ENCODE measurements around the gene ERC2. TPM values are rescaled to one million over a fixed set of nuclear protein-coding genes. Genes with fewer than 3 reads are reported as not detected.

The ERC2 gene
- total RNA-seq, 3 donors from 2014 or later (not counting 1 experiment from before 2014, with no cell fraction given), result not detected

GRCh38 chr3:55729546-55729945 is 738.7 kb downstream of the ERC2 start:
- H3K4me3 Mint-ChIP-seq, result no peak overlapping the region
- H3K4me1 Mint-ChIP-seq, result no peaks in the 10 kb centered on the region
- peaks cover 3 to 9% of the 10 kb centered on the region in 2 donors for H3K9me3 Mint-ChIP-seq
- no peak for ATAC-seq
- no peak overlapping the region for H3K27ac Mint-ChIP-seq
- no peaks in the 10 kb centered on the region for H3K9me3 ChIP-seq (ENCODE audit: control insufficient read depth, insufficient read depth, low read length)
- H3K36me3 Mint-ChIP-seq, result no peaks in the 10 kb centered on the region
- H3K27me3 Mint-ChIP-seq (ENCODE audit: low read depth in 2 of 2), result no peaks in the 10 kb centered on the region
- TF ChIP-seq, protein P1, sequence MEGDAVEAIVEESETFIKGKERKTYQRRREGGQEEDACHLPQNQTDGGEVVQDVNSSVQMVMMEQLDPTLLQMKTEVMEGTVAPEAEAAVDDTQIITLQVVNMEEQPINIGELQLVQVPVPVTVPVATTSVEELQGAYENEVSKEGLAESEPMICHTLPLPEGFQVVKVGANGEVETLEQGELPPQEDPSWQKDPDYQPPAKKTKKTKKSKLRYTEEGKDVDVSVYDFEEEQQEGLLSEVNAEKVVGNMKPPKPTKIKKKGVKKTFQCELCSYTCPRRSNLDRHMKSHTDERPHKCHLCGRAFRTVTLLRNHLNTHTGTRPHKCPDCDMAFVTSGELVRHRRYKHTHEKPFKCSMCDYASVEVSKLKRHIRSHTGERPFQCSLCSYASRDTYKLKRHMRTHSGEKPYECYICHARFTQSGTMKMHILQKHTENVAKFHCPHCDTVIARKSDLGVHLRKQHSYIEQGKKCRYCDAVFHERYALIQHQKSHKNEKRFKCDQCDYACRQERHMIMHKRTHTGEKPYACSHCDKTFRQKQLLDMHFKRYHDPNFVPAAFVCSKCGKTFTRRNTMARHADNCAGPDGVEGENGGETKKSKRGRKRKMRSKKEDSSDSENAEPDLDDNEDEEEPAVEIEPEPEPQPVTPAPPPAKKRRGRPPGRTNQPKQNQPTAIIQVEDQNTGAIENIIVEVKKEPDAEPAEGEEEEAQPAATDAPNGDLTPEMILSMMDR (IDR thresholded peaks at IDR 0.05), result no peak
- H3K36me3 ChIP-seq (ENCODE audit: control insufficient read depth, insufficient read depth, low read length), result no peaks in the 10 kb centered on the region
- H3K4me3 ChIP-seq (ENCODE audit: low read length), result no peak overlapping the region
- H3K27ac ChIP-seq (ENCODE audit: low read length), result no peak overlapping the region
- no peaks in the 10 kb centered on the region for H3K27me3 ChIP-seq (ENCODE audit: control insufficient read depth, insufficient read depth, low read length)
- no peak for DNase-seq
- no peaks in the 10 kb centered on the region for H3K4me1 ChIP-seq (ENCODE audit: control insufficient read depth, insufficient read depth, low read length)
- 97% methylated on average over 5 of the region's 7 CpGs for WGBS (ENCODE audit: insufficient coverage)
- intact Hi-C loops (cut with micrococcal nuclease), result no loop called here

DNA sequence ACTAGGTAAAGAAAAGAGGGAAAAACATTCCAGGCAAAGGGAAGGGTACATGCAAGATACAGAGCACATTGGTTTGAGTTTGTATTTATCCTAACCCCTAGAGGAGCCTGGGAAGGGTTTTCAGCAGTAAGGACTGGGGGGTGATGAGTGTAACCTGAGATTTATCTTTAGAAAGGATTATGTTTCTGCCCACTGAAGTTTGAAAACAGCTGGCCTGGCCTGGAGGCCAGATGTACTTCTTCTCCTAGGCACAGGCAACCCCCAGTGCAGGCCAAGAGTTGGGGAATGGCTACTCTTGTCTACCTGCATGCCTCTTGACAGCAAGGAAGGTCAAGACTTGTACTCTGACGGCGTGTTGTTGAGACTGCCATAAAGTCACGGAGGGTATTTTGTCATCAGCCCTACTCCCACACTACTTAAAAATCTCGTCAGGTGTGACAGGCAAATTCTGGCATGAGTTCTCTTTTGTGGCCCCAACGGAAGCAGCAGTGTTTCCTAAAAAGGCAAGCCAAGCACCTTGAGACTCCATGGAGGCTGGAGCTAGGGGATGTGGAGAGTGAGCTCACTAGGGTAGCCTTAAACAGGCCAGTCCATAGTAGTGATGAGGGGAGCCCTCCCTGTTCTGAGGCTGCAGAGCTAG is 739.7 kb downstream of the ERC2 start:
- Mint-ChIP-seq H3K27ac (no peak overlapping the region), H3K4me1 (no peaks in the 10 kb centered on the region), H3K36me3 (no peaks in the 10 kb centered on the region), H3K27me3 (ENCODE audit: low read depth in 2 of 2) (peaks cover 3 to 5% of the 10 kb centered on the region in 2 donors), H3K9me3 (peaks cover 3 to 9% of the 10 kb centered on the region in 2 donors), H3K4me3 (no peak overlapping the region)
- H3K4me3 ChIP-seq (ENCODE audit: low read length), result no peak overlapping the region
- no peaks in the 10 kb centered on the region for H3K4me1 ChIP-seq (ENCODE audit: control insufficient read depth, insufficient read depth, low read length)
- H3K27me3 ChIP-seq (ENCODE audit: control insufficient read depth, insufficient read depth, low read length), result no peaks in the 10 kb centered on the region
- H3K36me3 ChIP-seq (ENCODE audit: control insufficient read depth, insufficient read depth, low read length), result no peaks in the 10 kb centered on the region
- intact Hi-C loops (cut with micrococcal nuclease), result no loop called here
- TF ChIP-seq, protein P1 (IDR thresholded peaks at IDR 0.05), result no peak
- H3K27ac ChIP-seq (ENCODE audit: low read length), result no peak overlapping the region
- 91% methylated on average over 5 of the region's 5 CpGs for WGBS (ENCODE audit: insufficient coverage)
- no peaks in the 10 kb centered on the region for H3K9me3 ChIP-seq (ENCODE audit: control insufficient read depth, insufficient read depth, low read length)
- DNase-seq (no peak), ATAC-seq (no peak)

- Mint-ChIP-seq H3K9me3 (peaks cover 3 to 5% of the 10 kb centered on the region in 2 donors), H3K27me3 (ENCODE audit: low read depth in 2 of 2) (peaks cover 7 to 10% of the 10 kb centered on the region in 2 donors), H3K4me3 (no peak overlapping the region), H3K4me1 (no peaks in the 10 kb centered on the region), H3K27ac (no peak overlapping the region), H3K36me3 (no peaks in the 10 kb centered on the region)
- DNase-seq (no peak), ATAC-seq (no peak)
- H3K4me3 ChIP-seq (ENCODE audit: low read length), result no peak overlapping the region
- H3K27me3 ChIP-seq (ENCODE audit: control insufficient read depth, insufficient read depth, low read length), result peaks cover 3% of the 10 kb centered on the region
- H3K9me3 ChIP-seq (ENCODE audit: control insufficient read depth, insufficient read depth, low read length), result no peaks in the 10 kb centered on the region
- no peaks in the 10 kb centered on the region for H3K4me1 ChIP-seq (ENCODE audit: control insufficient read depth, insufficient read depth, low read length)
- no peaks in the 10 kb centered on the region for H3K36me3 ChIP-seq (ENCODE audit: control insufficient read depth, insufficient read depth, low read length)
- TF ChIP-seq, protein P1 (IDR thresholded peaks at IDR 0.05), result no peak
- H3K27ac ChIP-seq (ENCODE audit: low read length), result no peak overlapping the region
- 85% methylated on average over 2 of the region's 2 CpGs for WGBS (ENCODE audit: insufficient coverage)
- intact Hi-C loops (cut with micrococcal nuclease), result no loop called here
Observed at GRCh38 chr3:55726501-55726775, 741.8 kb downstream of the ERC2 start.

All from natural killer cell (primary cell).